ENCODE measurements around the gene CRISPLD2.

- no peak for TF ChIP-seq CTCF (IDR thresholded peaks at IDR 0.05)
- no peak for TF ChIP-seq POLR2A (IDR thresholded peaks at IDR 0.05)
Observed at GRCh38 chr16:84930298-84931106, 110.7 kb downstream of the CRISPLD2 start.

Data from Peyer's patch (tissue), 4 donors.